GM12874 (cell line): ENCODE data around the gene HLA-DMB.

Experiments used
- CTCF ChIP-seq: IDR thresholded peaks from 2 replicates; pipeline ENCODE4 v1.5.1; 2011; ENCODE audit warnings: low read depth, mild to moderate bottlenecking, control low read depth, low read length, moderate library complexity; ENCODE audit not compliant: insufficient read depth

Gene HLA-DMB

DNA sequence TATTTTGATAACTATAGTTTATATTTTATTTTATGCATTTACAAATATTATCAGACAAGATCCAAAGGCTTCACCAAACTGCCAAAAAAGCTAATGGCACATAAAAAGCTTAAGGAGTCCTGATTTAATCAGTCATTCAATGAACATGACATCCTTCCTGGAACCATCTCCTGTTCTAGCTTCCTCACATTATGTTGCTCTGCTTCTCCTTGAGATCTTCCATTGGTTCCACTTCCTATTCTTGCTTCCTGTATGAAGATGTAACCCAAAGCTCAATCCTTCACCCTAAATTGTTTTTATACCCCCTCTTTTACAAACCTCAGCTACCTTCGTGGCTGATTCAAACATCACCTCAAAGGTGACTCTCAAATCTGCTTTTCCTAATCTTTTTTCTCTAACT is 23.0 kb upstream of the HLA-DMB start:
- TF ChIP-seq CTCF, result no peak

DNA sequence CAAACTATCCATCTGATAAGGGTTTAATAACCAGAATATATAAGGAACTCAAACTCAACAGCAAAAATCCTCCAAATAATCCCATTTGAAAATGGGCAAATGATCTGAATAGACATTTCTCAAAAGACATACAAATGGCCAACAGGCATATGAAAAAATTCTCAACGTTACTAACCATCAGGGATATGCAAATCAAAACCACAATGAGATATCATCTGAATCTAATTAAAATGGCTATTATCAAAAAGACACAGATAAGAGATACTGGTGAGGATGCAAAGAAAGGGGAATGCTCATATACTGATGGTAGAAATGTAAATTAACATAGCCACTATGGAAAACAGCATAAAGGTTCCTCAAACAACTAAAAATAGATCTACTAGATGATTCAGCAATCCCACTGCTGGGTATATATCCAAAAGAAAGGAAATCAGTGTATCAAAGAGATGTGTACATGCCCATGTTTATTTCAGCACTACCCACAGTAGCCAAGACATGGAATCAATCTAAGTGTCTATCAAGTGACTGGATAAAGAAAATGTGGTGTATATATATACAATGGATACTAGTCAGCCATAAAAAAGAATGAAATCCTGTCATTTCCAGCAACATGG is 21.5 kb upstream of the HLA-DMB start:
- no peak for TF ChIP-seq CTCF

- no peak for TF ChIP-seq CTCF
Observed at GRCh38 chr6:32960563-32960962, 19.7 kb upstream of the HLA-DMB start.

- TF ChIP-seq CTCF, result no peak
Observed at GRCh38 chr6:32956176-32956575, 15.3 kb upstream of the HLA-DMB start.

DNA sequence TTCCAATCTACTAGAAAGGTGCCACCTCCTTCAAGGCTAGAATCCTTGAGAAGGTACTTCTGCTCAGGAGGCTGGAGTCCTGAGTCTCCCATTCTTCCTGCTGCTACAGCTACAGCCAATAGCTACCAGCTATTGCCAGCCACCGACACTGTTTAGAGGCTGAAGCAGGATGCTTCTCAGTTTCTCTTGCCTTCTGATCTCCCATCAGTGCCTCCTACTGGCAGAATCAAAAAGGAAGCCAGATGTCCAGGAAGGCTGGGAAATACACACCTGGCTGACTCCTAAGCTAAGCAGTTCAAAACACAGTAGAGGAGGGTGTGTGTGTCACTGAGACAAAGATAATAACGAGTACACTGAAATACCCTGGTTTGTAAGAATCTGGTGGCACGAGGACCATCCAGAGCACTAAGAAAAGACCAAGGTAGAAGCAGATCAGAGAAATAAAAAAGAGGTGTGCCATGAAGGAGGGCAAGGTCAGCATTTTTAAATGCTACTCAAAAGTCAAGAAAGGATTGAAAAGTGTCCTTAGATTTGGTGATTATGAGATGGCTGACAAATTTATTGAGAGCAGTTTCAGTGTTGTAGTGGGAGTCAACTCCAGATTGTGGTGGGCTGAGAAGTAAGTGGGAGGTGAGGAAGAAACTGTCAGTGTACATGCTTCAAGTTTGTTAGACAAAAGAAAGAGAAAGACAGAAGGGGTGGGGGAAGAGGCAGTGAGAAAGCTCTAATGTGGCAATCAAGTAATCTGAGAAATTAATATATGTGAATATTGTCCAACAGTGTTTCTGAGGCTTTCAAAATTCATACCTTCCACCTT is 14.4 kb upstream of the HLA-DMB start:
- peak; percentile 57 for TF ChIP-seq CTCF

GRCh38 chr6:32954267-32954666 is 13.4 kb upstream of the HLA-DMB start:
- no peak for TF ChIP-seq CTCF

GRCh38 chr6:32953775-32954174 is 12.9 kb upstream of the HLA-DMB start:
- TF ChIP-seq CTCF, result no peak
